HG02571 (cell line): ENCODE results near the gene KLF11.
"Not testable (repeated sequence)": the region's sequence is repeated elsewhere in the genome, so short reads cannot be mapped to it uniquely, and the experiment has no call there.

Experiments used
- ATAC-seq: cut with Tn5 transposase; IDR thresholded peaks from one replicate; pipeline ENCODE4 v1.9.1; 2021; ENCODE audit warnings: mild to moderate bottlenecking, moderate library complexity; ENCODE audit not compliant: unreplicated experiment

KLF11 gene

DNA sequence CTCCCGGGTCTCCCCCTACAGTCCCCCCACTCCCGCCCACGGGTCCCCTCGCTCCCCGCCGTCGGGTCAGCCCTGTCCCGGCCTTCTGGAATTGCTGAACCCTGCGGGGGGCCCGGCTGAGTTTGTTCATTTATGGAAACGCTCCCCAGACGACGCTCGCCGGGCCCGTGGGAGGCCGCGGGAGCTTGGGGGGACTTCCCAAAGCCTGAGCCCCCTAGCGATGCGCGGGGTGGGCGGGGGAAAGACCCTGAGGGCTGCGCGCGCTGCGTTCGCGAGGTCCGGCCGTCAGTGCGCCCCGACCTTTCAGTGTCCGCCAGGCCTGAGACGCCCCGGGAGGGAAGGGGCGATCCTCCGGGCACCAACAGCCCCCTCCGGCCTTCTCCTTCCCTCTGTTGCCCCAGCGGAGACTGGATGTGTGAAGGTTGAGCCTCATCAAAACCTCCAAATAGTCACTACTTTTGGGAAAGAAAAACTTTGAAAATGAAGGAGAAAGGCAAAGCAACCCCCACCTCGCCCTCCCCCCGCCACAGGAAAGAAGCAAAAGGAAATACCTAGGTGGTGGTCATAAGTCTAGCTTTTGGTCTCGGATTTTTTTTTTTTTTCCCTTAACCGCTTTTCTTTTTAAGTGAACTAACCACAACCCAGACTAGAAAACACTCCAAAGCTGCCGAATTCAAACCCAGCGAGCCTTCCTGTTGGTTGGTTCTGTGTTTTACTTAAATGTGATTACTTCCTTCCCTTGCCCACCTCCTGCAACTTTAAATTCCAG, 37.4 kb downstream of the KLF11 start:
- peak; percentile 28 for ATAC-seq

DNA sequence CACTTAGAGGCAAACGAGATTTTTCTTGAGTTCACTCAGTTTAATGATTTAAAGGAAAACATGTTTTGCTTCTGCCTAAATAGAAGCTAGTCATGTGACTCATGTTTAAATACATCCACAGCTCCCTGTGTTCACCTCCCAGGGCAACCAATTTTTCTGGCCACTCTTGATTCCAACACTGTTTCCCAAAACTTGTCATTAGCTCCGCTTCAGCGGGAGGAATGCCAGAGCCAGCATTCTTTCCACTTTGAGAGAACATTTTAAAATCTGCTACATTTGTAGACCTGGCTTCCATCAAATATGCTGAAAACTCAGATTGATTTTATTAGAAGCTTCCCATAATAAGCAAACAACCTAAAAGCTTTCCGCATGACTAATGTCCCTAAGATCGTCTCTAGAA, 39.7 kb downstream of the KLF11 start:
- no peak for ATAC-seq

DNA sequence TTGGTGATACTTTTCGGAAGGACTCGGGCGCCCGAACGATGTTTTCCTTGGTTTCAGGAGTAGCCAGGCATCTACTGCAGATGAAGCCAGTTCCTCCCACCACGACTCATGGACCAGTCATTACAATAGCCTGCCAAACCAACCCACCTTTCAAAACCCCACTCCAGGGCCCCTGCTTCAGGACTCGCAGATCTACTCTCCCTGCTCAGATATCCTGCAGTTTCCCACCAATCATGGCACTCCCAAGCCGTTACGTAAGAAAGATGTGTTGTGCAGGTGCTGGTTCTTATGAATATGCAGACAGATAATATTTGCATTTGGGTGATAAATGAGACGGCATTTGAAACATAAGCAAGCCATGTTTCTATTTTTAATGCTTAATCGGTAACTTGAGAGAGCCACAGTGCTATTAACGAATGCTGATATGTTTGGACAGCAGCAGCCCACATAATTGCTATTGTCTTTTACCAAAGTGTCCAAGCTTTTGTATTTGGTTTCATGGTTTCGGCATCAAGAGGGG, 40.4 kb downstream of the KLF11 start:
- ATAC-seq = no peak

DNA sequence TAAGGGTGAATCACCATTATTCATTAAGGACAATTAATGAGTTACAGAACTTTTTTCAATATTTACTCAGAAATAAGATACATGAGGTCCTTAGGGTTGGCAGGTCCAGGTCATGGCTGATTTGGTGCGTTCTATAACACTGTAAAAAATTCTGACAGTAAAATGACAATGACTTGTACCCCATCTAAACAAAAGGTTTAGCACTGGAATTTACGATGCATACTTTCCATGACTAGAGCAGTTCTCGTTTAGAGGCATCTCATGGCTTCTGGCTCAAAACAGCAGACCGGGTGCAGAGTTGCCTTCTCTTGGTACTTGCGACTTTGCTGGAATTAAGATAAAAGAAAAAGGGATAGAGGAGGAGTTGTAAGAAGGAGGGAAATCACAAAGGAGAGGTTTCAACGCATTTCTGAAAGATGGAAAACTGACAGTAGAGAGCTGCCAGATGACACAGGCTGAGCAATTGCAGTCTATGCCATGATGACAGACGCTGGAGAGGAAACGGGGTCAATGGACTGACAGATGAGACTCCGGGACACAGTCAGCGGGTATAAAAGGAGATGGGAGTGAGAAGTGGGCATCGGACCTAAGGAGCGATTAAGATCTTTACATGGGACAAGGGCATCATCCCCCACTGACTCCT, 41.0 kb downstream of the KLF11 start:
- no peak for ATAC-seq

DNA sequence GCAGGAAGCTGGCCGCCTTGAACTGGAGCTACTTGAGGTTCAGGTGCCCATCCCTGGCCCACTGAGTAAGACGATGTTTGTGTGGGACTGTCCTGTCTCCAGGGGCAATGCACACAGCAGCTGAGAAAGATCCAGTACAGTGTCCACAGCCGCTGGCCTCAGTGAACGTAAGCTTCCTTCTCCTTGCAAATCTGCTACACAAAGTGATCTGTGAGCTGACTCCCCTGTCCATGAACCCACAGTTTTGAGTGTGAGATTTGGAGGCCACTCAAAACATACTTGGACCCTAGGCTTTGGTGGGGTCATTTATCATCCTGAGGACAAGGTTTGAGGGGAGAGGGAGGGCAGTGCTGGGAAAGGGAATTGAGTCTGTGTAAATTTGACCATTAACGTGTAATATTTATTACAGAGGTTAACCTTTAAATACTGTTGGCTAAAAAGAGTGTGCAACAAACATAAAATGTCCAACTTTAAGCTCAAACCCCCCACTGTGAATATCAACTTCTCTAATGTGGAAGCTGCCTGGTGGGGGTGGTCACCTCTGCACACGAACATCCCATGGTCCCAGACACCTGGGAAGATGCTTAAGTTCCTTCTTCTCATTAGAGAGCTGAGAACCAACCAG, 41.8 kb downstream of the KLF11 start:
- ATAC-seq = no peak

DNA sequence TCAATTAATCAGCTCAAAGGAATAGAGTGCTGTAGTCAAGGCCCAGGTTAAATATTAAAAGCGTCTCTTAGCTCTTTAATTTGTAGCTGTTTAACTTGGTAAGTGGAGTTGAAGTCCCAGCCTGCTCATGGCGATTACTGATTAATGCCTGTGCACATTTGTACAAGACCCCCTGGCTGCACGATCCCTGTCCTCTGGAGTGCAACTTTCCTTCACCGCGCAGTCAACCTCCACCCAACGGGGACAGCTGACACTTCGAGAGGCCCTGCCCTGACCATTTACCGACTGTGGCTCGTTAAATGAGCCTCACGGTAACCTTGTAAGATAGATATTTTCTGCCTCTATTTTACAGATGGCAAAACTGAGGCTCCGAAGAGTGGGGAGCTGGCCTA, 42.3 kb downstream of the KLF11 start:
- no peak for ATAC-seq

DNA sequence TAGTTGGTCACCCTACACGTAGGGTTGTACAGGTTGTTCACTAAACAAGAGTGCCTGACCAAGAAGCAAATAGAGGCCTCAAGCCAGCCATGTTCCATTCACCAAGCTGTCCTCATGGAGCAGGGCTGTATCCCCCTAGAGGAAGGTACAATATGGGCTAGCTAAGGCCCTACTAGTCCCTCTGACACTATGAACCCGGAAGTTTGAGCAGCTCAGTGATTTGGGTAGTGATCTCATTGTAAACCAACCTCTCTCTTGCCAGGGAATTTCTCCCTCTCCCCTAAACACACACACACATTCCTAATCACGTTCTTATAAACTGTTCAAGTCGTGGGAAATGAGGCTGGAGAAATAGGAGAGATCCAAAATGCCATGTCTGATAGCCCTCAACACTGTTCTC, 43.6 kb downstream of the KLF11 start:
- no peak for ATAC-seq

DNA sequence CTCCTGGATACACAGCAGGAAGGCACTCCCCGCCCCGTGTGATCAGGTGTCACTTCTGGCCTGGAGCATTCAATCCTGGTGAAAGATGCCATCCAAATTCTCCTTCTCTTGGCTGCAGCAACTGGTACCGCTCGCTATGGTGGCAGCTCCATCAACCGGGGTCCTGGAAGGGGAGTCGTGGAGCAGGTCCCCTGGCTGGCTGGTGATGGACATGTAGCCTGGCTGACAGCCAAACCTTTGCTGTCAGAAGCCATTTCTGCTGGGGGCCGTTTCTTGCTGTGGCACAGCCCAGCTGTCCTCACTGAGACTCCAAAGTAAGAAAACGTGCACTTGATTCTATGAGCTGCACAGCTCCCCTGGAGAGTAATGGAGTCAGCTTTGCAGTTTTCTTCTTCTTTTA, 44.0 kb downstream of the KLF11 start:
- ATAC-seq = no peak

DNA sequence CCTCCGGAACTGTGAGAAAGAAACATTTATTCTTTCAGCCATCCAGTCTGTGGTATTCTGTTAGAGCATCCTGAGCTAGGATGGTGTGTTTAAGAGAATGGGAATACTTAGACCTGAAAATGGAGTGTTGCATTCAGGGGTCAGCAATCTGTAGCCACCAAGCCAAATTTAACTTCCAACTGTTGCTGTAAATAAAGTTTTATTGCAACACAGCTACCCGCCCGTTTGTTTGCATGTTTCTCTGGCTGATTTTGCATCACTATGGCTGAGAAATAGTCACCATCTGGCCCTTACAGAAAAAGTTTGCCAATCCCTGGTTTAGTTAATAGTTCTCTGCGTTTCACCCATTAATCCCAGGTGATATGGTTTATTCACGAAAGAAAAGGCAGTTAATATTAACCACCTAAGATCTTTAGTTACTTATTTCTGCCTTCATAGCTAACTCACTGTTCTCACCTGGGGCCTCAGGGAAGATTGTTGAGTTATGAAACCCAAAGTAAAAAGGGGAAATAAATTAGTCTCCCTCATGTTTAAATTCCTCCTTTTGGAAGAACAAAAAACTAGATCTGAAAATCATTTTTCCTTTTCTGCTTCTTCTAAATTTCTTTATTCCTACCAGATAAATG, 46.3 kb downstream of the KLF11 start:
- no peak for ATAC-seq

DNA sequence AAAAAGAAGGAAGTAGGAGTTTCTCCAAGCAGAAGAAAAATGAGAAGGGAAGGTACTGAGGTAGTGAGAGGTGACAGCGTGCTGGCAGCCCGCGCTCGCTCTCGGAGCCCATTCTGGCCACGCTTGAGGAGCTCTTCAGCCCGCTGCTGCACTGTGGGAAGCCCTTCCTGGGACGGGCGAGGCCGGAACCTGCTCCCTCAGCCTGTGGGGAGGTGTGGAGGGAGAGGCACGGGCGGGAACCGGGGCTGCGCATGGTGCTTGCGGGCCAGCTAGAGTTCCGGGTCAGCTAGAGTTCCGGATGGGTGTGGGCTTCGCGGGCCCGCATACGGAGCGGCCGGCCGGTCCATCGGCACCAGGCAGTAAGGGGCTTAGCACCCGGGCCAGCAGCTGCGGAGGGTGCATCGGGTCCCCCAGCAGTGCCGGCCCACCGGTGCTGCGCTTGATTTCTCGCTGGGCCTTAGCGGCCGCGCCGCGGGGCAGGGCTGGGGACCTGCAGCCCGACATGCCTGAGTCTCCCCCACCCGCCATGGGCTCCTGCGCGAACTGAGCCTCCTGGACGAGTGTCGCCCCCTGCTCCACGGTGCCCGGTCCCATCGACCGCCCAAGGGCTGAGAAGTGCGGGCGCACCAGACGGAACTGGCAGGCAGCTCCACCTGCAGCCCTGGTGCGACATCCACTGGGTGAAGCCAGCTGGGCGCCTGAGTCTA, 48.0 kb downstream of the KLF11 start:
- no peak for ATAC-seq

DNA sequence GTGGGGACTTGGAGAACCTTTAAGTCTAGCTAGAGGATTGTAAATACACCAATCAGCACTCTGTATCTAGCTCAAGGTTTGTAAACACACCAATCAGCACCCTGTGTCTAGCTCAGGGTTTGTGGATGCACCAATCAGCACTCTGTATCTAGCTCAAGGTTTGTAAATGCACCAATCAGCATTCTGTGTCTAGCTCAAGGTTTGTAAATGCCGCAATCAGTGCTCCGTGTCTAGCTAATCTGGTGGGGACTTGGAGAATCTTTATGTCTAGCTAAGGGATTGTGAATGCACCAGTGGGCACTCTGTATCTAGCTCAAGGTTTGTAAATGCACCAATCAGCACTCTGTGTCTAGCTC, 48.5 kb downstream of the KLF11 start:
- ATAC-seq = not testable (repeated sequence)

DNA sequence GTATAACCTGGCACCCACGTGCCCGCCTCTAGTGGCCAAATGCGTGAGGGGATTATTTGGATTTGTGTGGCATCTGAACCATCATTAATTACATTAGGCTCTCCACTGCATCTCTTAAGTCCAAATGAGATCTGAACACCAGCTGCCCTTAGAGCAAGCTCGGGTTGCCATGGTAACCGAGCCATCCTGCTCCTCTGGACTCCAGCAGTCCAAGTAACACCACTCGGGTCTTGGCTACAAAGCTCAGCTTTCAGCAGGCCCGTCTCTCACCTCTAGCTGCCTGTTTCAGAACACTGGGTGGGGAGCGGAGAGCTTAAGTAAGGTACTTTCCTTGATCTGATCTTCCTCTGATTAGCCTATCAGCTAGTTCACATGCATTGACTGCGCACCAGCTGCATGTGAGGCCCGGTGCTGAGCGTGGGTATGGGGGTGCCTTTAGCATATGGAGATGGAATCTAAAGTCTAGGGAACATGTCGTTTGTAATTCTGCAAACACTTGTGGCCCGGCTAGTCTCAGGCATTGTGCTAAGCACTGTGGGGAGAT, 51.0 kb downstream of the KLF11 start:
- no peak for ATAC-seq

DNA sequence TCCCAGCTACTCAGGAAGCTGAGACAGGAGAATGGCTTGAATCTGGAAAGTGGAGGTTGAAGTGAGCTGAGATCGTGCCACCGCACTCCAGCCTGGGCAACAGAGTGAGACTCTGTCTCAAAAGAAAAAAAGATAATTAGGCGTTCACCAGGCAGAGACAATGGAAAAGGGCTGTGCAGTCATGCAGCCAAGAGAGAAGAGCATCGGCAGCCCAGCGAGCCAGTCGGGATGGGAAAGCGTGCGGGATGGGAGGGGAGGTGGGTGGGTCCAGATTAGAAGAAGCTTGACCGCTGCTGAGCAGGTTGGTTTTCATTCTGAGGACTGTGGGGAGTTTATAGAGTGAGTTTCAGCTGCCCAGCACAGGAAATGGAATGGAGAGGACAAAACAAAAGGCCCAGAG, 51.8 kb downstream of the KLF11 start:
- no peak for ATAC-seq

DNA sequence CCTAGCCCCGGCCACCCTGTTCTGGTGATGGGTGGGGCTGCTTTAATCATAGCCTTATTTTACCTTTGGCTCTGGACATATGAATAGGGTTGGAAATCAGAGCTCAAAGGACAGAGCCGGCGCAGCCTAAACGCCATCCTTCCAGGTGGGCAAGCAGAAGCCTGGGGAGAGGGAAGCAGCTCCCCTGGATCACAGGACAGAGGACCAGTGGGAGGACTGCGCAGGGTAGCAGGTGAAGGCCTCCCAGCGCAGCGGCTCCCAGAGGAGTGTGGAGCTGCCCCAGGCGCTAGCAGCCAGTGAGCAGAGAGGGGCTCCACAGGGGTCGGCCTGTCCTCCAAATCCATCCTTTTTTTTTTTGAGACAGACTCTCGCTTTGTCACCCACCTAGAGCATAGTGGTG, 53.3 kb downstream of the KLF11 start:
- ATAC-seq = no peak

DNA sequence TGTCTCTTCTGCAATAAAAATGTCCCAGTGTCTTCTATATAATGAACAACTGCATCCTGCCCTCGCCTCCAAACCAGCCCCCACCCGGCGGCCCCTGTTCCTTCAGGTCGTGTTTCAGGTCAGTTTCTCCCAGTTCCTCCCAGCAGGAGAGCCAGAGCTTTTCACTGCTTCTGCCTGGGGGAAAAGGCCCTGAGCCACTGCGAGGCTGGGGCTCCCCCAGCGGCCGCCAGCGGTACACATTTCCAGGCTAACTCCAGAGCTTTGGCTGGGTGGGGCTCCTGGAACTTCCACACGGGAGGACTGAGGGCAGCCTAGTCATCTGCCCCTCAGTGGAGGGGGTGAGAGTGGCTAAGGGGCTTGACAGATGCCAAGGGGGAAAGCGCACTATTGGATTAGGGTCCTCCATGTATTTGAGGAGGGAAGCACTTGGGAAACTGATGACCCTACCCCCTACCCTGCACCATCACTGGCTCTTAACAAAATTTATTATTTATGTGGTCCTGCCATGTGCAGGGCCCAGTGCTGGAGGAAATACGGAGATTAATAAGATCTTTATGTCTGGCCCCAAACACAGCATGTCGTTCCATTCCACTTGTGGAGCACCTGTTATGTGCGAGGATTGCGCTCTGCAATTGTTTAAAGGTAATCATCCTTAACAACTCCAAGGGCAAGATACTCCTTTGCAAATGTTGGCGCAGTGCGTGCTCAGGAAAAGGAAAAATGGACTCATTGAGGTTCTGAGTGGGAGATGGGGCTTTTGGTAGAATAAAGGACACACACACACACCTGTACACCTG, 54.2 kb downstream of the KLF11 start:
- peak; percentile 71 for ATAC-seq

DNA sequence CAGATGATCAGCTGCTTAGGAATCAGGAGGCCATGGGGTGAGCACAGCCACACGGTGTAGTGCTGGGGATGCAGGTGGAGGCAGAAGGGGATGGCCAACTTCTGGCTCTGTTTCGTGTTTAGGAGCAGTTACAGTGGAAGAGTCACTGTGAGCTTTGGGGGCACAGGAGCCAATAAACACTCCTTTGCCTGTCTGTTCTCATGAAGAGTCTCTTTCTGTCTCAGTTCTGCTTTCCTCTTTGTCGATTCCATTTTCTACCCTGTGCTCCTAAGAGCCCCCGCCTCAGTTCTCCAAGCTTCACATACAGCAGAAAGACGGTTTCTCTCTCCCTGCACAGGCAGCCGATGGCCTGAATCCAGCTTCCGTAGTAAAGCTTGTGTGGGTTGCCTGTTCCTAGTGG, 58.1 kb downstream of the KLF11 start:
- ATAC-seq = no peak

DNA sequence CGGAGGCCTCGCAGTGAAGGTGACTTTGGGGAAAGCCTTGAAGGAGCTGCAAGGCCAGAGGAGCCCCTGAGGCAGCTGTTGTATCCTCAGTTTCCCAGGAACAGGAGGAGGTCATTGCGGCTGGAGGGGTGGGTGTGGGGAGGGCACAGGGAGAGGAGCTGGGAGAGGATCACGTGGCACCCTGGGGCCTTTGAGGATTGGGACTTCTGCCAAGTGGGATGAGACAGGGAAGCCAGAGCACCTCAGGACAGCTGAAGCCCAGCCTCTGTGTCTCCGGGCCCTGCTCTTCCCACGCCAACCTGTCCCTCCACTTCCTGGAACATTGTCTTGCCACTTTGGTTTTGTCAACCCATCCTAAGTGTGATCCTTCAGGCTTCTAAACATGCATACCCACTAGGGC, 59.8 kb downstream of the KLF11 start:
- no peak for ATAC-seq
